ENCODE measurements around the gene RPS23. TPM values are rescaled to one million over a fixed set of nuclear protein-coding genes. Genes with fewer than 3 reads are reported as not detected.

Gene RPS23
- total RNA-seq, 4 donors from 2014 or later, result 2,219 to 4,080 (median 3,440) TPM

DNA sequence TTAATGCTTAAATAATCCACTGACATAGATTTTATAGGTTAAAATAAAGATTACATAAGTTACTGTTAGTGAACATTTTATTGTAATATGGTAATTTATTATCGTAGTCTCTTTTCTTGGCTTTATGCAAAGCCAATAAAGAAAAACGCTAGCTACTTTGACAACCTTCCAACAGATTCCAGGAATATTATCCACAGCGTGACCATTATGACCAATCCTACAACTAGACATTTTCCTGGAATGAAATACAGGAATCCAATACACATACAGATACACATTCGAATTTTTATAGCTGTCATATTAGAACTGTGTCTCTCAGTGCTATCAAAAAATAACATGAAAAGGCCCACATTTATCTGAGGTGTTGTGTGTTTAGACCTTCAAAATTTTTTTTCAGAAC is 13.1 kb downstream of the RPS23 start:
- TF ChIP-seq, protein P1, sequence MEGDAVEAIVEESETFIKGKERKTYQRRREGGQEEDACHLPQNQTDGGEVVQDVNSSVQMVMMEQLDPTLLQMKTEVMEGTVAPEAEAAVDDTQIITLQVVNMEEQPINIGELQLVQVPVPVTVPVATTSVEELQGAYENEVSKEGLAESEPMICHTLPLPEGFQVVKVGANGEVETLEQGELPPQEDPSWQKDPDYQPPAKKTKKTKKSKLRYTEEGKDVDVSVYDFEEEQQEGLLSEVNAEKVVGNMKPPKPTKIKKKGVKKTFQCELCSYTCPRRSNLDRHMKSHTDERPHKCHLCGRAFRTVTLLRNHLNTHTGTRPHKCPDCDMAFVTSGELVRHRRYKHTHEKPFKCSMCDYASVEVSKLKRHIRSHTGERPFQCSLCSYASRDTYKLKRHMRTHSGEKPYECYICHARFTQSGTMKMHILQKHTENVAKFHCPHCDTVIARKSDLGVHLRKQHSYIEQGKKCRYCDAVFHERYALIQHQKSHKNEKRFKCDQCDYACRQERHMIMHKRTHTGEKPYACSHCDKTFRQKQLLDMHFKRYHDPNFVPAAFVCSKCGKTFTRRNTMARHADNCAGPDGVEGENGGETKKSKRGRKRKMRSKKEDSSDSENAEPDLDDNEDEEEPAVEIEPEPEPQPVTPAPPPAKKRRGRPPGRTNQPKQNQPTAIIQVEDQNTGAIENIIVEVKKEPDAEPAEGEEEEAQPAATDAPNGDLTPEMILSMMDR (IDR thresholded peaks at IDR 0.05), result no peak
- no peak for TF ChIP-seq POLR2A (IDR thresholded peaks at IDR 0.05)
- WGBS, 2 donors, result 50 to 64% methylated on average over 4 of the region's 4 CpGs
- intact Hi-C loops (cut with DNase I; ENCODE audit: low total_unique reads), result no loop called here
- no peak for DNase-seq (ENCODE audit: low spot score in 2 of 2)
- no peak overlapping the region for H3K4me3 ChIP-seq (ENCODE audit: low read depth, poor library complexity, severe bottlenecking)

DNA sequence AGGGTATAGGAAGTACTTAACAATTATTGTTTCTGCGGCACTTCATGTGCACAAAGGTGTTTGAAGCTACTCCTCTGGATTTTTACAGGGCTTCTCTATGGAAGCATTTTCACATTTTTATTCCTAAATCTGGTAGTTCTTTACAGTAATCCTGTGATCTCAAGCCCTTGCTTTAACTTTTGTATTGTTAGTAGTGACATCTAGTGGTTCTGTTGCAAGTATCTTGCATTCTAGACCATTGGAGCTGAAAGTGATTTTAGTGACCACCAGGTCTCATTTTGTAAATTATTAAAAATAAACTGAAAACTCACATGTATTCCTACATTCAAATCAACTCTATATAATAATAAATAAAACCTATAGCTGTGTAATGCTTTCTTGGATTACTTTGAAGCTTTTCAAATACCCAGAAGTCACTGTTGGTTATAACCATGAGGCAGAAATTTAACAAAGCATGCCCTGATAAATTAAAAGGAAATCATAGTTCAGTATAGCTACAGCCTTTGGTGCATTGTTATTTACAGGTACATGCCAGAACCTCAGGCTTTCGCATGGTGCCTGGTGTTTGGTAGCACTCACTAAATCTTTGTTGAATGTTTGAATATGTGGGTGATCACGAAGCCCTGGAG is 18.9 kb downstream of the RPS23 start:
- DNase-seq (ENCODE audit: low spot score in 2 of 2), result no peak
- 81 to 88% methylated on average over 3 of the region's 3 CpGs for WGBS, 2 donors
- H3K4me3 ChIP-seq (ENCODE audit: low read depth, poor library complexity, severe bottlenecking), result no peak overlapping the region
- intact Hi-C loops (cut with DNase I; ENCODE audit: low total_unique reads), result no loop called here
- TF ChIP-seq POLR2A (IDR thresholded peaks at IDR 0.05), result no peak
- TF ChIP-seq, protein P1 (IDR thresholded peaks at IDR 0.05), result no peak

DNA sequence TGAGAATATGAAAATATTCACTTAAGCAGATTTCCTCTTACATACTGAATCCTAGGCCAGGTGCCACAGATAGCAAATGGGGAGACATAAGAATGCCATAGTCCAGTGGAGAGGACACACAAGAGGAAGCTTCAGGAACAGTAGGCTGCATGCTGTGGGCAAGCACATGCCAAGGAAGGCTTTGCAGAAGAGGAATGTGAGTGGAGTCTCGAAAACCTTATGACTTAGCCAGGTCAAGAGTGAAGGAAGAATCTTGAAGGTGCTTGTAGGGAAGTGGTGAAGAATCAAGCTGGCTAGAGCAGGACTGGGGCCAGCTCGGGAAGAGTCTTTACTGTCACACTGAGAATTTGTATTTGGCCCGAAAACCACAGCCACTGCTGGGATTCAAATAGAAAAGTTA is 20.4 kb downstream of the RPS23 start:
- DNase-seq (ENCODE audit: low spot score in 2 of 2), result no peak
- intact Hi-C loops (cut with DNase I; ENCODE audit: low total_unique reads), result no loop called here
- WGBS, 2 donors, result 81 to 93% methylated on average over 3 of the region's 3 CpGs
- no peak overlapping the region for H3K4me3 ChIP-seq (ENCODE audit: low read depth, poor library complexity, severe bottlenecking)
- TF ChIP-seq, protein P1 (IDR thresholded peaks at IDR 0.05), result no peak
- TF ChIP-seq POLR2A (IDR thresholded peaks at IDR 0.05), result no peak

DNA sequence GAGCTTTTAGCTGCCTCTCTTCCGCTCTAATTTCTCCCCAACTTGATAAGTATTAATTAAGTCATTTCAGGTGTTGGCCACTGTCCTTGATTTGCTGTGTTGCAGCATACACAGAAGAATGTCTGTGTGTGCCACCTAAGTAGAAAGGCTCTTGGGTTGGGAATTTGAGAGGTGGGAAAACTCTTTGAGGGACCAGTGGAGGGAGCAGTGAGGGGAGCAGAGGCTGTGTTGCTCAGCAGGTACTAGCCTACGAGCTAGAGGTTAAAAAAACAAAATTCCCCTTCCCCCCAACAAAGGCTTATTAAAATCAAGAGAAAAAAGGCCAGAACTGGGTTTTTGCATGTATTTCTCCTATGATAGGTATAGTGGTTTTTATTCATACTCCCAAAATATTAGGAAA is 20.9 kb downstream of the RPS23 start:
- intact Hi-C loops (cut with DNase I; ENCODE audit: low total_unique reads), result no loop called here
- no peak overlapping the region for H3K4me3 ChIP-seq (ENCODE audit: low read depth, poor library complexity, severe bottlenecking)
- TF ChIP-seq, protein P1 (IDR thresholded peaks at IDR 0.05), result no peak
- TF ChIP-seq POLR2A (IDR thresholded peaks at IDR 0.05), result no peak
- WGBS, 2 donors, result 96 to 97% methylated on average over 2 of the region's 2 CpGs
- no peak for DNase-seq (ENCODE audit: low spot score in 2 of 2)

DNA sequence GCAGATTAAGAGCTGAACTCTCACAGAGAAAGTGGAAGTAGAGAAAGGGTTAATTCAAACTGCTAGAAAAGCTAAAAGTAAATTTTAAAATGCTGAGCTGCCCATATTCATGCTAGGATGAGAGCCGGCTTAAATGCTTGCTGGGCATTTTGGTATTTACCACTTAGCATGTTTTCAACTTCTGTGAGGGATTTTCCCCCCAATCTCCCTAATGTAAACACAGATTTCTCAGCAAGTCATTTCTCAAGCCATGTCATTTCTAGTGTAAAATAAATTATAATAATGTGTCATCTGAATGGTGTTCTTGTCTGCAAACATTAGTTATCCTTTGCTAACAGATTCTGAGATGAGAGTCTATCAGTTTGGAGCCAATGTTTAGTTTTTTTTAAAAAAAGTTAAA is 22.3 kb downstream of the RPS23 start:
- no peak for DNase-seq (ENCODE audit: low spot score in 2 of 2)
- TF ChIP-seq POLR2A (IDR thresholded peaks at IDR 0.05), result no peak
- WGBS, 2 donors, result 70 to 73% methylated on average over 1 of the region's 1 CpG
- no peak overlapping the region for H3K4me3 ChIP-seq (ENCODE audit: low read depth, poor library complexity, severe bottlenecking)
- intact Hi-C loops (cut with DNase I; ENCODE audit: low total_unique reads), result no loop called here

DNA sequence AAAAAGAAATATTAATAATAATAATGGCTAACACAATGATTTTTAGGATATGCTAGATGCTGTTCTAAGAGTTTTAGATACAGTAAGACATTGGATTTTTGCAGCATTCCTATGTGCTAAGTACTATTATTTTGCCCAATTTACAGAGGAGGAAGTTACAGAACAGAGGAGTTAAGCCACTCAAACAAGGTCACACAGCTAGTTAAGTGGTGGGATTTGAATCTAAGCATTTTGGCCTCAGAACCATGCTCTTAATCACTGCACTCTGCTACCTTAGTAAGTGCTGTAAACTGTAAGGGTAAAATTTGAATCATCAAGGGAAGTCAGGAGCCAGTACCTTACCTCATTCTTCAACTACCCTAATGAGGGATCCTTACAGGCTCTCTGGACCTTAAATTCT is 25.4 kb downstream of the RPS23 start:
- intact Hi-C loops (cut with DNase I; ENCODE audit: low total_unique reads), result no loop called here
- H3K4me3 ChIP-seq (ENCODE audit: low read depth, poor library complexity, severe bottlenecking), result no peak overlapping the region
- DNase-seq (ENCODE audit: low spot score in 2 of 2), result no peak
- TF ChIP-seq, protein P1 (IDR thresholded peaks at IDR 0.05), result no peak
- TF ChIP-seq POLR2A (IDR thresholded peaks at IDR 0.05), result no peak
